GM21619 (cell line): ENCODE measurements around the gene IGF2BP2.
"Not testable (repeated sequence)": the region's sequence is repeated elsewhere in the genome, so short reads cannot be mapped to it uniquely, and the experiment has no call there.

Experiments
- ATAC-seq: cut with Tn5 transposase; IDR thresholded peaks from one replicate; pipeline ENCODE4 v1.9.1; 2021; ENCODE audit not compliant: unreplicated experiment

IGF2BP2 gene

GRCh38 chr3:185838417-185838989 lies 13.7 kb upstream of the IGF2BP2 start:
- ATAC-seq, result not testable (repeated sequence)

GRCh38 chr3:185837414-185837813 lies 12.6 kb upstream of the IGF2BP2 start:
- no peak for ATAC-seq

DNA sequence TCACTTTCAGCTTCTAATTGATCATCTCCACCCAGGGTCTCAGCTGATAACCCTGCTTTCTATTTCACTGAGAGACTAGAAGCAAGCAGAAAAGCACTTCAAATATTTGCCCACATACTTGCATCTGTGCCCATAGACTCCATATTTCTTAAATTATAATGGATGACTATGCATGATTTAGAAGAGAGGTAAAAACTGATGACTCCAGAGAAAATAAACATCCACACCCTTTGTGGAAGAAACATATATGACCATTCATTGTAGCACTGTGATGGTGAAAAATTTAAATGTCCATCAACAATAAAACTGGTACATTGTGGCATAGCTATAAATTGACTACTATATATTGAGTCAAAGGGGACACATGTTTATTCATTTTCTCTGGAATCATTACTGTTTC lies 7.1 kb upstream of the IGF2BP2 start:
- ATAC-seq, result no peak

- ATAC-seq, result no peak
Observed at GRCh38 chr3:185831195-185831594, 6.4 kb upstream of the IGF2BP2 start.

DNA sequence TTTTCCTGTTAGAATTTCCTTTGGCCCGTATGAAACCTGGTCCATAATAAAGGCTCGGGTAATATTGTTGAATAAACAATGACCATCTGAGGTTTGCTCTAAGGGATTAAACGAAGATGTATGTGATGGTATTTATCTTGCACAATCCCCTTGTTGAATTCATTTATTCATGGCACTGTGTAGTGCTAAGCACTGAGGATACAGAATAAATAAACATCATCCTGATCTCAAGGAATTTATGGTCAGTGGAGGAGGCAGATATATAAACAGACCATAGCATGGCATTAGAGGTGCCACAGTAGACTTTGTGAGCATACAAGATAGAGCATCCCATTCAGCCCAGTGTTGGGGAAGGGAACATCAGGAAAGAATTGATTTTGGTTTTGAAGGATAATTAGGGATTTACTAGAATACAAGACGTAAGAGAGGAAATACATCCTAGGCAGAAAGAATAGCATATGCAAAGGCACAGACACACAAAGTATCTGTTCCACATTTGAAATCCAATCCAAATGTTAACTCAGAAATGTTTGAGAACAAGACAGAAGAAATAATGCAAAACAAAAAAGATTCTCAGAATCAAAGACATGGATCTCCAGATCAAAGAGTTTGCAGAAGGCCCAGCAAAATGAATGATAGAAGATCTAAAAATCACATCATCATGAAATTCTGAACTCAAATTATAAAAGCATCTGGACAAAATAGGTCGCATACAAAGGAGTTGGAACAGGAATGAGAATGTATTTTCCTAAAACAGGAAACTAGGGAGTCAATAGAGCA lies 5.4 kb upstream of the IGF2BP2 start:
- no peak for ATAC-seq

DNA sequence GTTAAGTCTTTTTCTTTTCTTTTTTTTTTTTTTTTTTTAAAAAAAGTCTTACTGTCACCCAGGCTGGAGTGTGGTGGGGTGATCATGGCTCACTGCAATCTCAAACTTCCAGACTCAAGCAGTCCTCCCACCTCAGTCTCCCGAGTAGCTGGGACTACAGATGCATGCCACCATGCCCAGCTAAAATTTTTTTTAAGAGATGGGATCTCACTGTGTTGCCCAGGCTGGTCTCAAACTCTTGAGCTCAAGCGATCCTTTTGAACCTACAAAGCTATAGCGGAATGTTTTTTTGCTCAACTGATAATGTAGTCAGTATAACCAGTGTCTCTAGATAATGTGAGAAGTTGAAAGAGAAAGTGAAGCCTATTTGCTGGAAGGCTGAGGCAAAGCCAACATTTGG lies 3.9 kb upstream of the IGF2BP2 start:
- ATAC-seq, result no peak

DNA sequence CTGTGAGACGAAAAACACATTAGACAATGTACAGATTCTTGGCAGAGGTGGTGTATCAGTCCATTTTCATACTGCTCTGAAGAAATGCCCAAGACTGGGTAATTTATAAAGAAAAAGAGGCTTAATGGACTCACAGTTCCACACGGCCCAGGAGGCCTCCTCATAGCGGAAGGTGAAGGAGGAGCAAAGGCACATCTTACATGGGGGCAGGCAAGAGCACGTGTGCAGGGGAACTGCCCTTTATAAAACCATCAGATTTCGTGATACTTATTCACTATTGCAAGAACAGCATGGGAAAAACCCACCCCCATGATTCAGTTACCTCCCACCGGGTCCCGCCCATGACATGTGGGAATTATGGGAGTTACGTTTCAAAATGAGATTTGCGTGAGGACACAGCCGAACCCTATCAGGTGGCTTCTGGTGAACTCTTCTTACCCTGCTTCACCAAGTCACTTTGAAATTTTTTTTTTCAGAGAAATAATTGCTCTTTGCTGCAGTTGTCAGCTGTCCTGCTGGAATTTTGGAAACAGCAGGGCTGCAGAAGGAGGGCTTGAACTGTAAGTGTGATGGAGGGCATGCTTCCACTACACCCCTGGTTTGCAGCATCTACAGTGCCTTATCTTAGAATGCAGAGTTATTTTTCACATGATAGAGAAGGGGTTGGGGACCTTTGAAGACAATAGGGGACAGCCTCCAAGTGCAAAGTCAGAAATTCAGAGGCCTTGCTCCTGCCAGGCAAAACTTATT lies 2.9 kb upstream of the IGF2BP2 start:
- ATAC-seq, result no peak

GRCh38 chr3:185825639-185826481 lies 1.0 kb upstream of the IGF2BP2 start:
- ATAC-seq, result peak; percentile 39

DNA sequence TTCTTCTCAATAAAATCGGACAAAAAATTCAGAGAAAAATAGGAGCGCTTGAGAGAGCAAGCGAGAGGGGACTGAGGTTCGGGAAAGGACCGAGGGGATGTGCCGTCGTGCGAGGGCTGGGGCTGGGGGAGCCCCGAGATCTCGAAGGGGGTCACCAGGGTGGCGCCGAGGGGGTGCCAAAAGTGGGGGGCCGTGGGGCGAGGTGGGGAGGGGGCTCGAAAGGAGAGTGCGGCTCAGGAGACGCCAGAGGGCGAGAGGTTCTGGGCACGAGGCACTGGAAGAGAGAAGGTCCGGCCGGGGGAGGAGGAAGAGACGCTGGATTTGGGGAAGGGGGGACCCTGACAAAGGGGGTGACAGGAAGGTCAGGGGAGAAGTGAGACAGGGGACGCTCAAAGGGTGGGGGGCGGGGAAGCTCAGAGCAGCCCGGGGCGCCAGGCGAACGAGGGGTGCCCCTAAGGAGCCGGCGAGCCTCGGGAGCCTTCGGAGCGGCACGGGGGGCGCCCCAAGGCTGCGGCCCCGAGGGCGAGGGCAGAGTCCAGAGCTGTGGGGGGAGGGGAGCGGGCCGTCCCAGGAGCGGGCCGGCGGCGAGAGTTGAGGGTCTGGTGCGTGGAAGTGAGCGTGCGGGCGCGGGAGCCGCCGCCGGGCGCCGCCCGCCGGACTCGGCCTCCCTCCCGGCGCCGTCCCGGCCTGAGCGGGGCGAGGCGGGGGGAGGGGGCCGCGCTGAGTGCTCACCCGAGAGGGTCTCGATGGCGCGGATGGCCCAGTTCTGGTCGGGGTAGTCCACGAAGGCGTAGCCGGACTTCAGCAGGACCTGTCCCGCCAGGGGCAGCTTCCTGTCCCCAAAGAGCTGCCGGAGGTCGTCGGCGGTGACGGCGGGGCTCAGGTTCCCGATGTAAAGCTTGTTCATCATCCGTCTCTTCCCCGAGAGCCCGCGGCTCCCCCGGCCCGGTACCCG lies 514 bp downstream of the IGF2BP2 start:
- peak; percentile 11 for ATAC-seq

- ATAC-seq, result no peak
Observed at GRCh38 chr3:185823078-185824044, 1.5 kb downstream of the IGF2BP2 start.

DNA sequence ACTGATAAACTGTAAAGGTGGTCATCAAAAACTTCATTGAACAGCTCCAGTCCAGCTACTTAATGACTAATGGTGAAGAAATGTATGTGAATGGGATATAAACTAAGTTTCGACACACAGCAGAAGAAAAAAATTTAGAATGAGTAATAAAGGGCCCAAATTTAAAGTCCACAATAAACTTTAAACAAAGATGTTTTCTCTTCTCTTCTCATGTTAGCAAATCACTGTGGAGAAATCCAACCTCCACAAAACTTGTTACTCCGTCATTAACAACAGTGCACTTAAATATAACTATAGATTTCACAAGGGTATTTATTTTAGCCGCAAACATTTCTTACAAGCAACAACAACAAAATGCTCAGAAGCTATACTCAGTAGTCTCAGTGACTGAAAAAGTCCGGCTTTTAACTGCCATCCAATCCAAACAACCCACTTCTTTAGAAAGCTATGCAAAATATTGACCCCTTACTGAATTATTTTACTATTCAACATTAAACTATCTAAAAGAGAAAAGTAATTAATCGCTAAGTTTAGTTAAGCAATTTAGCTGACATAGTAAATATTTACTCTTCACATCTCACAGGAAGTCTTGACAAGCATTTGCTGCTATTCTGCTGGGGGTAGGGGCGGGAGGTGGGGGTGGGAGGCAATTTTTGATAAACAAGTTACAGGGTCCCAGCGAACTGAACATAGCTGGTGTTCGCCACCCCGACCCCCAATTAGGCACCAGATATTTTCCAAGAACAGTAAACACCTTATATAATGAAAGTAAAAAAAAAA lies 2.4 kb downstream of the IGF2BP2 start:
- ATAC-seq, result no peak

- ATAC-seq, result no peak
Observed at GRCh38 chr3:185820973-185821758, 3.7 kb downstream of the IGF2BP2 start.

DNA sequence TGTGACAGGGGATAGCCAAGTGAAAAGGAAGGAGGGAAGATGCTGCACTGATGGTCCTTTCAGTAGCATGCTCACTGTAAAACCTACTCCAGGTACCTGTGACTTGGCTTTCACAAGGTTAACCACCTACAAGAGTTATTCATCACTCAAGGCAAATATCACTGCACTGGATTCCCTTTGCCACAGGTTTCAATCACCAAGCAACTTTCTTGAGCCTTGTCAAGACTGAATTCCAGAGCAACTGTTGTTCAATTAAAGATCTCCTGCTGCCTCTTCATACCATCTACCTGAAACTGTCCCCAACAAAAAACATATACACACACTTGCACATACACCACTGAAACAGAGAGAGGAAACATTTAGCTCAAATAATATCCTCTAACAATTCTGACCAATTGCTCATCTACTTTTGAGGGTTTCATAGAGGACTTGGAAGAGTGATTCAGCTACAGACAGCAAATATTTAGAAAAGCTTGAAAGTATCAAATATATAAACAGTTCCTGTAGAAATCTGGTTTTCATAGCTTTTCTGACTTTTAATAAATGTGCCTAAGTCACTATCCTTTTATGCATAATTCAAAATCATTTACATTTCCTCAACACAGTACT lies 6.5 kb downstream of the IGF2BP2 start:
- ATAC-seq, result no peak

DNA sequence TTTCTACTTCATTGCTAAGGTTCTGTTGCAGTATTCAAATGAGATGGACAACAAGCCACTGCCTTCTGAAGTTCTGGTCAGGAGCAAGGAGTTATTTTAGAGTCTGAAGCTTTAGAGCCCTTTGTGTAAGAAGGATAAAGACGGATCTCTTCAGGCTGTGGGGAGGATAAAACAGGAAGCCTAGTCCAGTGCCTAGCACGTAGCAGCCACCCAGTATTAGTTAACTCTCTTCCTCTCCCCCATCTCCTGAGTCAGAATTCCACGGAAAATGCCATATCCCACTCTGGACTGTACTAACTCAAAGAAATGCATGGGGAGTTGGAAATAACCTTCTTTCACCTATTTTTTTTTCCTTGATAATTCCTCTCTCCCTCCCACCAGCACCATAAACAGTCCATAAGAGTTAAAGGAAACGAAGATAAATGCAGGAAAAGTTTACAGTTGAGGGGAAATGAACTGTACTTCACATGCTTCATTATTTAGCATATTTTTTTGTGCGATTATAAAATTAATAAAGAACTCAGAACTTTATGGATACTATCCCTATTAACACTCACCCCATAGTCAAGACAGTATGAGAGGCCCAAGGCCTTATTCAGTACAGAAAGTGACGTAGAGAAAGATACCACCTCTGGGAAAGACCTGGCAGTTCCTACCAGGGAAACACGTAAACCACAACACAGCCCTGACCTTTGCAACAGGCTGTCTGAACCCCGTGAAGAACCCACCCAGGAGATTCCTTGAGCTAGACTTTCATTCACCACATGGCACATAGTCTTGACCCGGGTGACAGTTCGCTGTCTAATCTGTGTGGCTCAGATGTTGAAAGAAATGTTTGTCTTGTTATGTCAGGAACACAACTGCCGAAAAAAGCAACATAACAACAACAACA lies 9.2 kb downstream of the IGF2BP2 start:
- no peak for ATAC-seq

DNA sequence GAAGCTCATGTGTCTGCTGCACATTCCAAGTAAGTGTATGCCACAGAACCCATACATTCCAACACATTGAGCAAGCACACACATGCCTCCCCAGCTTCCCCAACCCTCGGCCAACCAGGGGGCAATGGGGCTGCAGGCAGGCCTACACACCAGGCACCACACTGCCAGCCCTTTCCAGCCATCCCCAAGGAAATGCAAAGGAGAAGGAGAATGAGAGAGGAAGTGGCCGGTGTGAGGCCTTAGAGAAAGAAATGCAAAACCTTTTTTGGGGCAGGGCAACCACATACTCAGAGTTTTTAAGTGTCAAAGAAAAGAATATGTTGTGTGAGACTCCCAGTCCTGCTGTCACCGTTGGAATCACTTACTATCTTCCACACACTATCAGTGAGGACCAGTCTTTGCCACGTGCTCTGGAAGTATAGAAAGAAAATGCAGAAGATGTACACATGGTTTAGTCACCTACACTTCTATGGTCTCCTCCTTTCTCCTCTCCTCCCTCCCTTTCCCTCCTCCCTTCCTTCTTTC lies 11.1 kb downstream of the IGF2BP2 start:
- ATAC-seq, result no peak

DNA sequence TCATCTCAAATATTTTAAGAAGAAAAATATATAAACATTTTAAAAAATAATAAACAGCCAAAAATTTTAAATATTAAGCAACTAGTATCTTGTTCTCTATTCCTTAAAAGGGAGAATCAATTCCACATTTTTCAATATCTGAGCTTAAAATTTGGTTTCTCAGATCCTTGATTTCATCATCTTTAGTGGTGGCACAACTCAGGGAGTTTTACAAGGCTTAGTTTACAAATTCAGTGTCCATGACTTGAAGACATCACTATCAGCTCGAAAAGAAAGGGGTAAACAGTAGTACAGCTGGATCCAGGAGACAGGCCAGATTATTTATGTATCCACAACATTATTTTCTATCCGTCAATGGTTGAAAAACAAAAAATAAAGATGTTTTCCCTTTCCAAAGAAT lies 11.6 kb downstream of the IGF2BP2 start:
- no peak for ATAC-seq
